ENCODE results near the gene ZNF425. TPM values are rescaled to one million over a fixed set of nuclear protein-coding genes. Genes with fewer than 3 reads are reported as not detected.

The ZNF425 gene
- total RNA-seq, 1 donor from 2014 or later: 3.7 TPM

DNA sequence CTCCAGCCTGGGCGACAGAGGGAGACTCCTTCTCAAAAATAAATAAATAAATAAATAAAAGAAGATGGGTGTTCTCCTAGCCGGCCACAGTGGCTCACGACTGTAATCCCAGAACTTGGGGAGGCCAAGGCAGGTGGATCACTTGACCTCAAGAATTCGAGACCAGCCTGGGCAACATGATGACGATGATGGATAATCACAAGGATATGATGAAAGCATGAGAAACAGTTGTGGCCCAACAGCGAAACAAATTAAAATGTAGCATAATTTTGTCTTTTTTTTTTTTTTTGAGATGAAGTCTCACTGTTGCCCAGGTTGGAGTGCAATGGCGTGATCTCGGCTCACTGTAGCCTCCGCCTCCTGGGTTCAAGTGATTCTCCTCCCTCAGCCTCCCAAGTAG lies 48.5 kb downstream of the ZNF425 start:
- Histone ChIP-seq H3K27me3 (ENCODE audit: control insufficient read depth, insufficient read depth, low read length) (no peaks in the 10 kb centered on the region), H3K4me3 (ENCODE audit: low read depth, low read length) (no peak overlapping the region), H3K36me3 (ENCODE audit: control insufficient read depth, insufficient read depth, low read length) (peaks cover 3% of the 10 kb centered on the region)
- FAIRE-seq (no peak), DNase-seq (ENCODE audit: low read depth) (no peak)
- TF ChIP-seq CTCF (IDR thresholded peaks at IDR 0.05; ENCODE audit: insufficient read depth, low read length, severe bottlenecking): no peak

GRCh38 chr7:149075286-149075685 lies 50.8 kb downstream of the ZNF425 start:
- Histone ChIP-seq H3K36me3 (ENCODE audit: control insufficient read depth, insufficient read depth, low read length) (peaks cover 17% of the 10 kb centered on the region), H3K27me3 (ENCODE audit: control insufficient read depth, insufficient read depth, low read length) (no peaks in the 10 kb centered on the region), H3K4me3 (ENCODE audit: low read depth, low read length) (no peak overlapping the region)
- no peak for TF ChIP-seq CTCF (IDR thresholded peaks at IDR 0.05; ENCODE audit: insufficient read depth, low read length, severe bottlenecking)
- FAIRE-seq: no peak
- no peak for DNase-seq (ENCODE audit: low read depth)

DNA sequence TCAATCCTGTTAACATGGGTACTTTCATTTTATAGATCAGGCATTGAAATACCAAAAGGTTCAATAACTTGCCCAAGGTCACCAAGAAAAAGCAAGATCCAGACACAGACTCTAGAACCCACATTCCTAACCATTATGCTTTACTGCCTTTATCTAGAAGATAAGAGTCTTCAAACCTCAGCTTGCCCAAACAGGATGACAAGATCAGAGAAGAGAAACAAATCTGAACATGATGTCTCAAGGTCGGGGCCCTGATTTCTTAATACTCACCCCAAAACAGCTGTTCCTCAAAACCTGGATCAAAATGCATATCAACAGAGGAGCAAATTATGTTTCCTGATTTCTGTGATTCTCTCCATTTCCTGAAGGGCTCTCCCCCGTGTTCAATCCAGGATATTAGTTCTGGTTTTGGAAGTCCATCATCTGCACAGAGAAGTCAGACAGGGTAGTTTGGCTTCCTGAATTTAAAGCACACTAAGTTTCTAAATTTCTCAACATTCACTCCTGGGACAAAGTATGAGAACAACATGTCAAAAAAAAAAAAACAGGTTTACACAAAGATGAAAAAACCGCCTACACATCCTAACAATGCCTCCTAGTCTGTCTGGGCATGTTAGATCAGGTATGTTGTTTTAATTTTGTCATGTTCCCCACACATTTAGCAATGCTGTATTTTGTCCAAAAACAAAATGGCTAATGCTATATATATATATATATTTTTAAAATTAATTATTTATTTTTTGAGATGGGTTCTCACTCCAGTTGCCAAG lies 51.8 kb downstream of the ZNF425 start:
- Histone ChIP-seq H3K27me3 (ENCODE audit: control insufficient read depth, insufficient read depth, low read length) (no peaks in the 10 kb centered on the region), H3K36me3 (ENCODE audit: control insufficient read depth, insufficient read depth, low read length) (peaks cover 19% of the 10 kb centered on the region), H3K4me3 (ENCODE audit: low read depth, low read length) (no peak overlapping the region)
- FAIRE-seq (no peak), DNase-seq (ENCODE audit: low read depth) (peak; percentile 90)
- no peak for TF ChIP-seq CTCF (IDR thresholded peaks at IDR 0.05; ENCODE audit: insufficient read depth, low read length, severe bottlenecking)

DNA sequence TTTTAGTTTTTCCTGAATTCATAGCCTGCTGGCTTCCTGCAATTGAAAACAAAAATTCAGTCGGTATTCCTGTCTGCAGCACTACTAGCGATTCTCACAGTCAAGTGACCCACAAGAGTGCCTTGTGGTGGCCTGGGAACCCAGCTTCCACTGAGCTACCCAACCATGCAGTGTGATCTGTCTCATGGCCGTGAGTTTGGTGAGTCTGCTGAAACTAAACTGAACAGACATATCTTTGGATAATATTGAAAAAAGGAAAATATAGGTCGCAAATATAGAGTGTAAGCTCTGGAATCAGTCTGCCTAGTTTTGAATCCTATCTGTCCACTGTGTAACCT lies 53.7 kb downstream of the ZNF425 start:
- no peak overlapping the region for H3K4me3 ChIP-seq (ENCODE audit: low read depth, low read length)
- no peak for TF ChIP-seq CTCF (IDR thresholded peaks at IDR 0.05; ENCODE audit: insufficient read depth, low read length, severe bottlenecking)
- H3K27me3 ChIP-seq (ENCODE audit: control insufficient read depth, insufficient read depth, low read length): no peaks in the 10 kb centered on the region
- peaks cover 19% of the 10 kb centered on the region for H3K36me3 ChIP-seq (ENCODE audit: control insufficient read depth, insufficient read depth, low read length)
- FAIRE-seq: no peak
- DNase-seq (ENCODE audit: low read depth): no peak

GRCh38 chr7:149071641-149072437 lies 54.3 kb downstream of the ZNF425 start:
- Histone ChIP-seq H3K36me3 (ENCODE audit: control insufficient read depth, insufficient read depth, low read length) (peaks cover 19% of the 10 kb centered on the region), H3K4me3 (ENCODE audit: low read depth, low read length) (no peak overlapping the region), H3K27me3 (ENCODE audit: control insufficient read depth, insufficient read depth, low read length) (no peaks in the 10 kb centered on the region)
- TF ChIP-seq CTCF (IDR thresholded peaks at IDR 0.05; ENCODE audit: insufficient read depth, low read length, severe bottlenecking): no peak
- DNase-seq (ENCODE audit: low read depth) (no peak), FAIRE-seq (no peak)
